CD14-positive monocyte (primary cell): ENCODE measurements around the gene SEMA4D. TPM values are rescaled to one million over a fixed set of nuclear protein-coding genes. Genes with fewer than 3 reads are reported as not detected.

ENCODE experiments used
- DNase-seq, 3 donors: peaks; one replicate each; pipeline ENCODE4 v3.0.0-alpha.2; 2011 to 2022
- H2AFZ ChIP-seq: 2 replicates; pipeline ENCODE4 v1.6.0; 2012; ENCODE audit warnings: mild to moderate bottlenecking, low read depth, low read length, inconsistent platforms; ENCODE audit not compliant: insufficient read depth, poor library complexity, severe bottlenecking
- H3K27ac ChIP-seq, 2 donors: 1 replicate in 1 of 2; 2 replicates in 1 of 2; pipeline ENCODE4 v1.5.1; 2012 to 2013; ENCODE audit warnings: low read length in 2 of 2, control low read depth in 1 of 2, inconsistent platforms in 1 of 2, low read depth in 1 of 2, mild to moderate bottlenecking in 1 of 2
- H3K27me3 ChIP-seq, 2 donors: one replicate each; pipeline versions ENCODE4 v1.6.0 to v1.6.1; 2011 to 2013; ENCODE audit warnings: low read length in 2 of 2; ENCODE audit not compliant: control insufficient read depth in 2 of 2, insufficient read depth in 2 of 2
- H3K36me3 ChIP-seq, 2 donors: replicated peaks in 1 of 2; 1 replicate in 1 of 2; 2 replicates in 1 of 2; pipeline versions ENCODE4 v1.5.1 to v1.6.1; 2012 to 2013; ENCODE audit warnings: low read length in 2 of 2, control low read depth in 1 of 2, inconsistent platforms in 1 of 2, mild to moderate bottlenecking in 1 of 2; ENCODE audit not compliant: insufficient read depth in 2 of 2, control insufficient read depth in 1 of 2
- H3K4me1 ChIP-seq, 2 donors: 1 replicate in 1 of 2; 2 replicates in 1 of 2; pipeline versions ENCODE4 v1.5.1 to v1.6.1; 2012 to 2013; ENCODE audit warnings: low read length in 2 of 2, control low read depth in 1 of 2, inconsistent platforms in 1 of 2, mild to moderate bottlenecking in 1 of 2, moderate library complexity in 1 of 2; ENCODE audit not compliant: insufficient read depth in 2 of 2, control insufficient read depth in 1 of 2
- H3K4me2 ChIP-seq: replicated peaks from 2 replicates; pipeline ENCODE3; 2012; ENCODE audit warnings: low read length, moderate library complexity, mild to moderate bottlenecking; ENCODE audit not compliant: poor library complexity, severe bottlenecking; ENCODE audit errors: extremely low read depth
- H3K4me3 ChIP-seq, 3 experiments: fragments of 200-600 bp in 1 of 3; sonication (generic) in 1 of 3; replicated peaks in 1 of 3; 1 replicate in 2 of 3; 2 replicates in 1 of 3; pipeline ENCODE4 v1.5.1; 2011 to 2013; ENCODE audit warnings: low read length in 3 of 3, mild to moderate bottlenecking in 3 of 3, control low read depth in 2 of 3, low read depth in 2 of 3, inconsistent platforms in 1 of 3, moderate library complexity in 1 of 3
- H3K79me2 ChIP-seq: 2 replicates; pipeline ENCODE4 v1.6.0; 2012; ENCODE audit warnings: mild to moderate bottlenecking, control low read depth, inconsistent platforms, low read length, moderate library complexity; ENCODE audit not compliant: insufficient read depth
- H3K9ac ChIP-seq: 2 replicates; pipeline ENCODE4 v1.6.0; 2017; ENCODE audit warnings: low read length, mild to moderate bottlenecking; ENCODE audit not compliant: insufficient read depth, poor library complexity, severe bottlenecking
- H3K9me3 ChIP-seq, 2 donors: replicated peaks in 1 of 2; 1 replicate in 1 of 2; 2 replicates in 1 of 2; pipeline versions ENCODE4 v1.5.1 to v1.6.1; 2012 to 2013; ENCODE audit warnings: low read length in 2 of 2, control low read depth in 1 of 2; ENCODE audit not compliant: control insufficient read depth in 1 of 2, insufficient read depth in 1 of 2
- H4K20me1 ChIP-seq: 2 replicates; pipeline ENCODE4 v1.6.0; 2012; ENCODE audit warnings: mild to moderate bottlenecking, low read length, control low read depth, moderate library complexity; ENCODE audit not compliant: insufficient read depth
- H3K27ac Mint-ChIP-seq, 7 donors: one replicate each; pipeline ENCODE4 v1.8.0; 2020; ENCODE audit warnings: mild to moderate bottlenecking in 7 of 7, mixed read lengths in 7 of 7, moderate library complexity in 6 of 7, inconsistent platforms in 2 of 7
- H3K27me3 Mint-ChIP-seq, 3 donors: one replicate each; pipeline ENCODE4 v1.8.0; 2021 to 2022; ENCODE audit warnings: low read depth in 3 of 3, mild to moderate bottlenecking in 3 of 3, mixed read lengths in 3 of 3, moderate library complexity in 3 of 3, inconsistent platforms in 1 of 3
- H3K36me3 Mint-ChIP-seq, 2 donors: one replicate each; pipeline ENCODE4 v1.8.0; 2020; ENCODE audit warnings: mixed read lengths in 2 of 2, inconsistent platforms in 1 of 2, mild to moderate bottlenecking in 1 of 2
- H3K4me1 Mint-ChIP-seq: one replicate; pipeline ENCODE4 v1.8.0; 2020; ENCODE audit warnings: mild to moderate bottlenecking, mixed read lengths
- H3K4me3 Mint-ChIP-seq, 2 donors: one replicate each; pipeline ENCODE4 v1.8.0; 2020; ENCODE audit warnings: mild to moderate bottlenecking in 2 of 2, mixed read lengths in 2 of 2, moderate library complexity in 1 of 2
- H3K9me3 Mint-ChIP-seq, 7 donors: one replicate each; pipeline ENCODE4 v1.8.0; 2020 to 2022; ENCODE audit warnings: mixed read lengths in 7 of 7, mild to moderate bottlenecking in 6 of 7, moderate library complexity in 6 of 7, inconsistent platforms in 2 of 7
- WGBS: methylation state at CpG from one replicate; pipeline ENCODE4 v1.1.5; 2013; ENCODE audit warnings: missing lambda C conversion rate; ENCODE audit not compliant: insufficient coverage; 5-methylcytosine and 5-hydroxymethylcytosine counted together
- intact Hi-C, 2 donors: fragments of 100-400 bp; cut with micrococcal nuclease; formaldehyde crosslinking; loops; one replicate each; pipeline versions ENCODE4 v1.15.0 to v1.15.1; 2023
- polyA plus RNA-seq, 3 donors: library from polyadenylated mRNA; depleted of rRNA in 1 of 3; unstranded in 2 of 3; stranded (reverse) in 1 of 3; fragments of 300-500 nt in 2 of 3; fragments of >200 nt in 1 of 3; fragmentation: Illumina TruSeq in 2 of 3; gene quantifications; 1 replicate in 2 of 3; 2 replicates in 1 of 3; pipeline ENCODE4 v1.2.3, GENCODE V29; 2012 to 2021
- TF ChIP-seq, protein P1 (sequence below): fragments of 200-600 bp; IDR thresholded peaks from one replicate; pipeline ENCODE4 v1.8.0; 2022; ENCODE audit warnings: antibody characterized with exemption, mild to moderate bottlenecking

The SEMA4D gene
- polyA plus RNA-seq, 3 donors: 28.2 to 117 (median 28.6) TPM

DNA sequence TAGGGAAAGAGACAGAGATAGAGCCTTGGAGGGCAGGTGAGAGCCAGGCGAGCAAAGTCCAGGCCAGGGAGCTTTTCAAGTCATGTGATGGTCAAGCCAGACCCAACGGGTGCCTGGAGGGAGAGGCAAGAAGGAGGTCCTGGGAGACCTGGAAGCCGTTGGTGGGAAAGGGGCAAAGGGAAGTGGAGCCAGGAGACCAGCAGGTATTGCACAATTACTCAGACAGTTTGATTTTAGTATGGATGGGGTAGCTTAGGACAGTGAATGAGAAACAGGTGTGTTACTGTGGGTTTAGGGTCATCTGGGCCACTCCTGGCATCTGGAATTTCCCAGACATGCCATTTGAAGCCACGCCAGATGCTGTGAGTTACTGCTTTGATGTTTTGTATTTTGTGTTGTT is 174.5 kb downstream of the SEMA4D start:
- Mint-ChIP-seq H3K4me1 (peaks cover 31% of the 10 kb centered on the region), H3K9me3 (no peaks in the 10 kb centered on the region), H3K27me3 (no peaks in the 10 kb centered on the region), H3K36me3 (peaks cover 48 to 63% of the 10 kb centered on the region in 2 donors), H3K27ac (peak overlapping the region in 3 of 7 donors; percentile 41 to 73 (median 54)), H3K4me3 (no peak overlapping the region)
- 33% methylated on average over 3 of the region's 4 CpGs for WGBS
- intact Hi-C loops: loop anchor here in 1 of 2 donors (10.0 kb wide), 1 partner anchor 211 kb away; no protein-coding TSS in a partner anchor
- H4K20me1 ChIP-seq: peaks cover 39% of the 10 kb centered on the region
- DNase-seq: no peak
- H3K27me3 ChIP-seq: no peaks in the 10 kb centered on the region
- TF ChIP-seq, protein P1, sequence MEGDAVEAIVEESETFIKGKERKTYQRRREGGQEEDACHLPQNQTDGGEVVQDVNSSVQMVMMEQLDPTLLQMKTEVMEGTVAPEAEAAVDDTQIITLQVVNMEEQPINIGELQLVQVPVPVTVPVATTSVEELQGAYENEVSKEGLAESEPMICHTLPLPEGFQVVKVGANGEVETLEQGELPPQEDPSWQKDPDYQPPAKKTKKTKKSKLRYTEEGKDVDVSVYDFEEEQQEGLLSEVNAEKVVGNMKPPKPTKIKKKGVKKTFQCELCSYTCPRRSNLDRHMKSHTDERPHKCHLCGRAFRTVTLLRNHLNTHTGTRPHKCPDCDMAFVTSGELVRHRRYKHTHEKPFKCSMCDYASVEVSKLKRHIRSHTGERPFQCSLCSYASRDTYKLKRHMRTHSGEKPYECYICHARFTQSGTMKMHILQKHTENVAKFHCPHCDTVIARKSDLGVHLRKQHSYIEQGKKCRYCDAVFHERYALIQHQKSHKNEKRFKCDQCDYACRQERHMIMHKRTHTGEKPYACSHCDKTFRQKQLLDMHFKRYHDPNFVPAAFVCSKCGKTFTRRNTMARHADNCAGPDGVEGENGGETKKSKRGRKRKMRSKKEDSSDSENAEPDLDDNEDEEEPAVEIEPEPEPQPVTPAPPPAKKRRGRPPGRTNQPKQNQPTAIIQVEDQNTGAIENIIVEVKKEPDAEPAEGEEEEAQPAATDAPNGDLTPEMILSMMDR: no peak
- H3K4me2 ChIP-seq: no peak overlapping the region
- no peaks in the 10 kb centered on the region for H3K9me3 ChIP-seq
- H3K79me2 ChIP-seq: peaks cover 64% of the 10 kb centered on the region
- H3K27ac ChIP-seq: peak overlapping the region in 1 of 2 donors; percentile 30
- H3K36me3 ChIP-seq: peaks cover 31 to 61% of the 10 kb centered on the region in 2 donors
- peaks cover 14 to 18% of the 10 kb centered on the region in 2 donors for H3K4me1 ChIP-seq
- H3K9ac ChIP-seq: no peak overlapping the region
- H3K4me3 ChIP-seq: no peak overlapping the region
- no peak overlapping the region for H2AFZ ChIP-seq

- H3K4me3 Mint-ChIP-seq: peak overlapping the region; percentile 86 to 92
- no peaks in the 10 kb centered on the region for H3K9me3 Mint-ChIP-seq
- peak overlapping the region; percentile 63 for H2AFZ ChIP-seq
- peaks cover 47% of the 10 kb centered on the region for H3K4me1 Mint-ChIP-seq
- H3K4me1 ChIP-seq: peaks cover 28 to 39% of the 10 kb centered on the region in 2 donors
- peaks cover 26% of the 10 kb centered on the region in 2 donors for H3K36me3 Mint-ChIP-seq
- peak overlapping the region; percentile 96 for H3K9ac ChIP-seq
- TF ChIP-seq, protein P1: peak; percentile 31
- WGBS: no CpG with 5 or more reads among the region's 13 CpGs
- no peaks in the 10 kb centered on the region for H3K27me3 Mint-ChIP-seq
- peak overlapping the region; percentile 70 for H3K4me2 ChIP-seq
- H3K4me3 ChIP-seq: peak overlapping the region; percentile 54 to 77 (median 76)
- H4K20me1 ChIP-seq: peaks cover 25% of the 10 kb centered on the region
- H3K27ac ChIP-seq: peak overlapping the region; percentile 96
- H3K36me3 ChIP-seq: peaks cover 7 to 33% of the 10 kb centered on the region in 2 donors
- peak overlapping the region; percentile 97 to 98 (median 98) for H3K27ac Mint-ChIP-seq
- no peaks in the 10 kb centered on the region for H3K27me3 ChIP-seq
- no peaks in the 10 kb centered on the region for H3K9me3 ChIP-seq
- DNase-seq: no peak
- H3K79me2 ChIP-seq: peaks cover 90% of the 10 kb centered on the region
- intact Hi-C loops: loop anchor here (5.0 to 10.0 kb wide), 4 partner anchors 63 to 228 kb away; no protein-coding TSS in a partner anchor
These were observed 178.7 kb downstream of the SEMA4D start for GRCh38 chr9:89319015-89319905.
